Activated T-cell treated with anti-CD3 and anti-CD28 coated beads, Interleukin-2, amount 50 U/mL, for 1 hour (primary cell): ENCODE results near the gene LRRK1.

Experiments used
- DNase-seq: peaks from one replicate; pipeline ENCODE4 v3.0.0-alpha.2; 2020

LRRK1 gene

DNA sequence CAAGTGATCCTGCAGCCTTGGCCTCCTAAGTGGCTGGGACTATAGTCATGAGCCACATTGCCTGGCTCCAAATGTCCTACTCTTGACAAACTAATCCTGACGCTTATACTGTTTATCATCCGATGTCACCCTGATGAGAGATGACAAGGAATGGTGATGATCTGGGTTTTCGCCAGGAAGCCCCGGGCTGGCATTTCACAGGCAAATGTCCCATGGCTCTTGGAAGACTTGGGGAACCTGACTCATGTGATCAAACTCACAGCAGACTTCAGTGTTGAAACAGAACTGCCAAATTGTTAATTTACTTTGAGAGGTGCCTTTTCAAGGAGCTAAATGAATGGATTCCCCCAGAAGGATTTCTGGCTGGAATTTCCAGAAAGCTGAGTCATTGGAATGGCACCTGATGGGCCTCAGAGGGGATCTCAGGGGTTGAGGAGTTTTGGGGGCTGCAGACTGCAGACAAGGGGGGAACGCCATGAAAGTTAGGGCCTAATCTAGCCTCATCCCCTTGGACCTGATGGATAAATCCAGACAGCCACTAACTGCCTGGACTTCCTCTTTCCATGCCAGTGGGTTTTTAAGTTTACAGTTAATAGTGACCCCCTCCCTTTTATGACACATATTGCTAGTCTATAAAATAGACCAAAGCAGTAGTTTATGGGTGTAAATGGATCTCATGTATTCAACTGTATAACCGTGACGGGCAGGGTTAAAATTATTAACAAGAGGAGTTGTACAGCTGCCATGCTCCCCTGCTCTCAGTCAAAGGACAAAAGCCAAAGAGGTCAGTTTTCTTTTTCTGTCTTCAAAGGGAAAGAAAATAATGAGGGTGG lies 186.1 kb downstream of the LRRK1 start:
- DNase-seq, result no peak

DNA sequence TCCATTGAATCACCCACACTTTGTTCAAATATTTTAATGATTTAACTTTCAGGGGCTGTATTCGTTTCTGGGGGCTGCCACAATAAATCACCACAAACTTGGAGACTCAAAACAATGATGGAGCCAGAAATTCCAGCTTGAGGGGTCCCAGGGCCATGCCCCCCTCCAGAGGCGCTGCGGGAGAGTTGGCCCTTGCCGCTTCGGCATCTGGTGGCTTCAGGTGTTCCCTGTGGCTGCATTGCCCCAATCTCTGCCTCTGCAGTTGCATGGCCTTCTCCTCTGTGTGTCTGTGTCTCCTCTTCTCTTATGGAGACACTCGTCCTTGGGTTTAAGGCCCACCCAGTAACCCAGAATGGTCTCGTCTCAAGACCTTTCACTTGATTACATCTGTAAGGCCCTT lies 187.9 kb downstream of the LRRK1 start:
- DNase-seq, result no peak

DNA sequence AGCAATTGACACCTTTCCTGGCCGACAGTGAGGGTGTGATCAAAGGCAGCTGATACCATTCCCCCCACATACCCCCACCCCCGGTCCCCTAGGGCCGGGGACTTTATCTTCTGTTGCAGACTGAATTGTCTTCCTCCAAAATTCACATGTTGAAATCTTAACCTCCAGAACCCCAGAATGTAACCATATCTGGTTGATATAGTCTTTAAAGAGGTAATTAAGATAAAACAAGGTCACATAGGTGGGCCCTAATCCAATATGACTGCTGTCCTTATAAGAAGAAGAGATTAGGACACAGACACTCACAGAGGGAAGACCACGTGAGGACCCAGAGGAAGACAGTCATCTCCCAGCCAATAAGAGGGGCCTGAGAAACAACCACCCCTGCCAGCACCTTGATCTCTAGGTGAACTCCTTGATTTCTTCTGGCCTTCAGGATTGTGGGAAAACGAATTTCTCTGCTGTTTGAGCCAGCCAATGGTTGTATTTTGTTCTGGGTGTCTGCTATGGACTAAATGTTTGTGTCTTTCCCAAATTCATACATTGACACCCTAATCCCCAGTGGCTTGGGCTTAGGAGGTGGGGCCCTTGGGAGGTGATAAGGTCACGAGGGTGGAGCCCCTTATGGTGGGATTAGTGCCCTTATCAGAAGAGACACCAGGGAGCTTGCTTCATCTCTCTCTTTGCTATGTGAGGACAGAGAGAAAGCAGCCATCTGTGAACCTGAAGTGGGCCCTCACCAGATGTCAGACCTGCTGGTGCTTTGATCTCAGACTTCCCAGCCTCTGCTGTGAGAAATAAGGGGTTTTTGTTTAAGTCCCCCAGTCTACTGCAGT lies 188.7 kb downstream of the LRRK1 start:
- no peak for DNase-seq

DNA sequence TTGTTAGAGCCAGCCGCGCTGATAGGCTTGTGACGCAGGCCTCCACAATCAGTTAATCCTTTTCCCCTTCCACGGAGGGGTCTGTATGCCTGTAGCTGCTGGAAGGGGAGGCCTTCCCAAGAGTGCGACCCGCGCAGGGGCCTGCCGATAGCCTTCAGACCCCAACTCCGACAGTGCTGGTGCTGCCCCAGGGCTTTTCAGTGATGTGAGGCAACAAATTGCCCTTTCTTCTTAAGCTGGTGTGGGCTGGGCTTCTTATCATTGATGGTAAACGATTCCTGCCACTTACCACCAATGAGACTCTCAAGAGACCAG lies 189.3 kb downstream of the LRRK1 start:
- no peak for DNase-seq

DNA sequence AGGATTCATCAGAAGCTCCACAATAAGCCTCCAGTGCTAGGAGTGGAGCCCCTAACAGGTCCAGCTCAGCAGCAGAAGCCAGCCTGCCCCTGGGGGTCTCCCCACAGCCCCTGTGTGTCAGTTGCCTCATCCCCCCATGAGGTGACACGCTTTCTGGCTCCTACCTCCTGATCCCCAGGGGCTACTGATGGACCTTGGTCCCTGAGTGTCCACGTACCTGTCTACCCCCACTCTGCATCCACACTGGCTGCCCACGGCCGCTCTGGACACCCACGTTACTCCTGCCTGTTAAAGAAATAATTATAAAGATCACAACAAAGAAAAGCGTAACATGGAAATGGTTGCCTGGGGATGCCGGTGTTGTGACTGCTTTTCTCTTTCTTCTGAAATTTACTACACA lies 189.6 kb downstream of the LRRK1 start:
- DNase-seq, result no peak

GRCh38 chr15:101110681-101111569 lies 191.8 kb downstream of the LRRK1 start:
- DNase-seq, result no peak

DNA sequence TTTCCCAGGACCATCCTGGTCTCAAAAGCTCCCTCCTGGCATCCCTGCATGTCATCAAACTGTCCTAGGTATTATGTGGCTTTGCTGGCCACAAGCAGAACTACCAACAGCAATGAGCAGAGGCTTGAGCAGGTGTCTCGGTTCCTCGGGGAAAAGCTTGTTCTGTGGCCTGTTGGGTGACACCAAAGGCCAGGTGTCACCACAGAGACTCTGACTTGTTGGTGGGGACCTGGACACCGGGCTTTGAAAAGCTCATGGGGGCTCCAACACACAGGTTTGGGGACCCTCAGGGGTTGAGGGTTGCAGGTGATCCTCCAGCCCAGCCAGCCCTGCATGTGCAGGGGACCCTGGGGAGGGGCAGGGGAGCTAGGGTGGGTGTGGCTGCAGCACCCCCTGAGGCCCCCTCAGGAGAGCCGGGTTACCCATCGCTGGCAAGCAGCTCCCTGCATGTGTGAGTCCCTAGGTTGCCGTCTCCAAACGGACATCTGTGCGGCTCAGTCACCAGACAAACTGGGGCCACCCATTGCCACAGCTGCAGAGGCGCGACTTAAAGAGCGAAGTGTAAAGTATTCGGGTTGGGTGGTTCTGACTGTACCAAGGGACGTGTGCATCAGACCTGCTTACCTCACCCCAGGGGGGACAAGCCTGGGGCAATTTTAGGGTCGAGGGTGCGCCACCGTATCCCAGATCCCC lies 192.6 kb downstream of the LRRK1 start:
- DNase-seq, result no peak

DNA sequence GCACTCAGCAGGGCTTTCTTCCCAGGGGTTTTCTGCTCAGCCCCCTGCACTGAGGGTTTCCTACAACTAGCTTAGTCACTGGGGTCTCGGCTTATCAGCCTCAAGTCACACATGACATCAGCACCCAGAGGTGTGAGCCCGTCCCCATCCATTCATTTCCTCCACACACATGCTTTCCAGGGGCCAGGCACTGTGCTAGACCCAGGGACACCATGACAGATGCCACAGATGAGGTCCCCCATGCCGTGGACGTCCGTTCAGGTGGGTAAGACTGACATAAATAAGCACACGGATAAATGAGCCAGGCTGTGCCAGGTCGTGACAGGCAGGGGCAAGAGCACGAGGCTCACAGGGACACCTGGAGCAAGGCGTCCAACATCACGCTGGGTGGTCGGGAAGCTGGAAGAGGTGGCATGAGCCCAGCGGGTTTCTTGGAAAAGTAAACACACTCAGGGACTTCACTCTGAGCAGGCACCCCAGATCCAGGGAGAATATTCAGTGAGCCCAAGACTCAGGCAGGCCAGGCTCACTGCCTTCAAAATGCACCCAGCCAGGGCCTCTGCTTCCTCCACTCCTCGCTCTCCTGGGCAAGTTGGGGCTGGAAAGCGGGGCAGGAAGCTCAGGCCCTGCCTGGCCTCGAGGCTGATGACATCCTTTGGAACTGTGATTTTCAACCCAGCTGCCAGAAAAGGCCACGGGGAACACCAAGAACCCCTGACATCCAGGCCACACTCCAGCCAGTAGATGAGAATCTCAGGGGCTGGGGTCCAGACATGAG lies 193.4 kb downstream of the LRRK1 start:
- no peak for DNase-seq

DNA sequence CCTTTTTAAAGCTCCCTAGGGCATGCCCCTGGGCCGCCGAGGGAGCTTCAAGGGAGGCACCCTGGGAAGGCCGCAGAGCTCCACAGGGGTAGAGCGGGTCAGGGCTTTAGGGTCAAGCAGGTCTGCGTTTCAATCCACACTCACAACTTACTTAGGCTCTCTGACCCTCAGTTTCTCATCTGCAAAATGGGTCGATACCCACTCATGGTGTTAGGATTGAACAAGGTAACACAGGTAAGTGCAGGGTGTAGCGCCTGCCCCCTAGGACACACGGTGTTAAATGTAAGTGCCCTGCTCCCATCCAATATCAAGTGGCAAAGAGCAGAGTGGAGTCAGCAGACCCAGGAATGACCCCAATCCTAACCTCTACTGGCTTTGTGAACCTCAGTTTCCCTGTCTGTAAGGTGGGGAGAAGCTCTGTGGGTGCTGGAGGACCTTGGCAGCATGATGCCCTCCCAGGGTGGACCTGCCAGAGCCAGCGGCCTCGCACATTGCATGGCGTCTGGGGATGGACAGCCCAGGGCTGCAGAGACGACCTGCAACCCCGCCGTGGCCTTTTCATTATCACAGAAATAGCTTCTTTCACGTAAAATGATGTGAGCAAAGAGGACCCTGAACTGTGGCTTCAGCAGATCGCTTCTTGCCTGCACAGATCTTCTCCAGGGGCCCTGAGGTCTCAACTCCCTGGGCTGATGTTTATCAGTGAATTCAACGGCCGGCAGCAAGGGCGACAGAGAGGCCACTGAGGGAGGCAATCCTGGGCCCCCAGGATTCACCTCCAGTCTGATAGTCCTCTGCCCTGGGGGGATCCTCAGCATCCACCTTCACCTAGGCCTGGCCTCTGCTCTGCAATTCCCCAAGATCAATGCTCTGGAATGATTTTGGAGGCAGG lies 194.2 kb downstream of the LRRK1 start:
- DNase-seq, result no peak

GRCh38 chr15:101114166-101114565 lies 195.0 kb downstream of the LRRK1 start:
- no peak for DNase-seq

- no peak for DNase-seq
Measured at GRCh38 chr15:101114610-101115009, 195.5 kb downstream of the LRRK1 start.

GRCh38 chr15:101115393-101115785 lies 196.2 kb downstream of the LRRK1 start:
- DNase-seq, result no peak

- DNase-seq, result no peak
Measured at GRCh38 chr15:101115786-101116680, 196.9 kb downstream of the LRRK1 start.

GRCh38 chr15:101116681-101116976 lies 197.5 kb downstream of the LRRK1 start:
- no peak for DNase-seq

DNA sequence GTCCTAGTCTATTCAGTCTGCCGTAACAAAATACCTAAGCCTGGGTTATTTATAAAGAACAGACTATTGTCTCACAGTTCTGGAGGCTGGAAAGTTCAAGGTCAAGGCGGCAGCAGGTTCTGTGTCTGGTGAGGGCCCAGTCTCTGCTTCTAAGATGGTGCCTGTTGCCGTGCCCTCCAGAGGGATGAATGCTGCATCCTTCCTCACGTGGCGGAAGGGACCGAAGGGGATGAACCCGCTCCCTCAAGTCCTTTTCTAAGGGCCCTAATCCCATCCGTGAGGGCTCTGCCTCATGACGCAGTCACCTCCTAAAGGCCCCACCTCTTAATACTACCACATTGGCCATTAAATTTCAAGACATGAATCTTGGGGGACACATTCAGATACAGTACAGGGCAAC lies 199.0 kb downstream of the LRRK1 start:
- DNase-seq, result no peak

GRCh38 chr15:101118615-101119014 lies 199.5 kb downstream of the LRRK1 start:
- DNase-seq, result no peak

GRCh38 chr15:101119181-101119580 lies 200.0 kb downstream of the LRRK1 start:
- DNase-seq, result no peak
